ENCODE data around the gene TEX29. TPM values are rescaled to one million over a fixed set of nuclear protein-coding genes. Genes with fewer than 3 reads are reported as not detected.

Gene TEX29
- total RNA-seq, 1 experiment from 2014 or later: 0.33 TPM

- no peaks in the 10 kb centered on the region for H3K4me1 ChIP-seq (ENCODE audit: insufficient read depth, low read length)
- H3K23me2 ChIP-seq (ENCODE audit: insufficient read length, low read depth, low read length, poor library complexity, severe bottlenecking): no peaks in the 10 kb centered on the region
- H4K20me1 ChIP-seq (ENCODE audit: control insufficient read depth, insufficient read depth, insufficient read length): no peaks in the 10 kb centered on the region
- H2BK15ac ChIP-seq (ENCODE audit: low read depth, low read length): no peak overlapping the region
- no peak overlapping the region for H4K8ac ChIP-seq (replicated peaks; ENCODE audit: insufficient read length, low read depth, low read length)
- H2BK20ac ChIP-seq (ENCODE audit: low read depth, low read length, poor library complexity, severe bottlenecking): no peak overlapping the region
- no peak overlapping the region for H2BK12ac ChIP-seq (ENCODE audit: insufficient read length, low read depth, low read length)
- H4K91ac ChIP-seq (ENCODE audit: insufficient read length, low read depth, low read length): no peak overlapping the region
- H3T11ph ChIP-seq (ENCODE audit: low read length): no peak overlapping the region
- H3K27ac Mint-ChIP-seq: no peak overlapping the region; a peak in 1 of 7 replicates
- H2BK120ac ChIP-seq (ENCODE audit: low read depth, low read length, poor library complexity, severe bottlenecking): no peak overlapping the region
- DNase-seq: no peak
- no peak overlapping the region for H3K56ac ChIP-seq (ENCODE audit: insufficient read length, low read depth, low read length)
- no peaks in the 10 kb centered on the region for H3K27me3 ChIP-seq (ENCODE audit: insufficient read depth, low read length)
- H2BK5ac ChIP-seq (ENCODE audit: insufficient read length, low read length): no peak overlapping the region
- TF ChIP-seq CTCF (conservative IDR thresholded peaks at IDR 0.05): no peak
- no peaks in the 10 kb centered on the region for H3K79me2 ChIP-seq (ENCODE audit: insufficient read depth, low read length)
- H3K9me3 Mint-ChIP-seq: peaks cover 4 to 5% of the 10 kb centered on the region in 2 experiments; a peak in 3 of 5 replicates
- H3K36me3 Mint-ChIP-seq (ENCODE audit: insufficient read depth in 1 of 3, low read depth in 3 of 3): peaks cover 0 to 6% (median 0%) of the 10 kb centered on the region in 3 experiments; a peak in 2 of 7 replicates
- H3K9ac ChIP-seq (ENCODE audit: extremely low read depth, insufficient read length, low read length): no peak overlapping the region
- H3K18ac ChIP-seq (ENCODE audit: insufficient read length, low read depth, low read length): no peak overlapping the region
- no peak overlapping the region for H3K27ac ChIP-seq (ENCODE audit: insufficient read length, low read depth, low read length)
- H3K27me3 Mint-ChIP-seq (ENCODE audit: low read depth): peaks cover 3% of the 10 kb centered on the region; the same call in 1 of the 2 replicates
- peaks cover 3 to 8% of the 10 kb centered on the region in 2 experiments; a peak in 2 of 4 replicates for H3K4me1 Mint-ChIP-seq
- H3K14ac ChIP-seq (ENCODE audit: insufficient read depth, low read length): no peak overlapping the region
- H3K9me3 ChIP-seq (ENCODE audit: control insufficient read depth, low read depth, low read length): no peaks in the 10 kb centered on the region
- H3K79me1 ChIP-seq (ENCODE audit: insufficient read depth, low read depth, low read length, poor library complexity, severe bottlenecking): no peaks in the 10 kb centered on the region
- no peak overlapping the region for H3K4me3 Mint-ChIP-seq
- no peak overlapping the region for H3K23ac ChIP-seq (ENCODE audit: insufficient read length, low read depth, low read length)
- H2AK5ac ChIP-seq (ENCODE audit: insufficient read length, low read length): no peak overlapping the region
- H3K4me2 ChIP-seq (ENCODE audit: insufficient read depth, insufficient read length, low read length): no peak overlapping the region
- no CpG with 5 or more reads among the region's 7 CpGs for WGBS (ENCODE audit: extremely low coverage, insufficient read length, low lambda C conversion rate)
- H3K4ac ChIP-seq (ENCODE audit: low read depth, low read length): no peak overlapping the region
- H4K5ac ChIP-seq (ENCODE audit: insufficient read length, low read depth, low read length): no peak overlapping the region
- no peak overlapping the region for H2AFZ ChIP-seq (ENCODE audit: low read length)
Measured at GRCh38 chr13:111371720-111372119, 51.3 kb downstream of the TEX29 start.
